Measurements from ENCODE around the gene CASK. TPM values are rescaled to one million over a fixed set of nuclear protein-coding genes. Genes with fewer than 3 reads are reported as not detected.

Gene CASK
- total and polyA plus RNA-seq, 2 of the 13 experiments (the other 11 are each of a cell fraction or from before 2014, with no cell fraction given): 14.5 to 16.0 TPM

DNA sequence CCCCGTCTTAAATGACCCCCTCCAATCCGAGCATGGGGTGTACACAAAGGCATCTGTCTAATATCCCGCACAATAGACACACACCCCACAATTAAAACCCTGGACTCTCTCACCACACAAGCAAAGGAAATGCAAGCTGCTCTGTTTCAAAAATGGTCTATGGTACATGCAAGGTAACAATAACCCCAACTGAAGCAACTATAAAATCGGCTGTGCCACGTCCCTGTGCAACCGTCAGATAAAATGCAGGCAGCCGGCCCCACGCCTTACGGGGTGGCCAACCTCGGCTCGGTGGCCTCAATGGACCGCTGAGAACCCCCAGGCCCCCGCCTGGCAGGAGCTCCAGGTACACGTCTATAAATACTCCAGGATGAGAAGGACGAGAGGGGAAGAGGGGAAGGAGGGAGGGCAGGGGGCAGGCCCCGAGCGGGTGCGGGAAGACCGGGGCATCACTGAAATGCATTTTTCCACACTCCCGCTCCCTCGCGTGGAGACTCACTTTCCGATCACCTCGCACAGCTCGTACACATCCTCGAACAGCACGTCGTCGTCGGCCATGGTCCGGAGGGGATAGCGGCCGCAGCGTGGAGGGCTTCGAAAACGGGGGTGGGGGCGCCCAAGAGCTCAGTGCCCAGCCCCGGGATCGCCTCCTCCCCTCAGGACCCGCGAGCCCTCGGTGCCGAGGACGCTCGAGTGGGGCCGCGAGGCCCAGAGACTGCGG lies 763 bp downstream of the CASK start (continued):
- no peak for TF ChIP-seq ZBTB8A (CRISPR knock-in tag; IDR thresholded peaks at IDR 0.05; ENCODE audit: borderline replicate concordance, low read depth)
- peak; percentile 11; the same call in 1 of the 2 replicates for TF ChIP-seq STAG1 (CRISPR knock-in tag; IDR thresholded peaks at IDR 0.05)
- no peak for TF ChIP-seq ZNF263 (CRISPR knock-in tag; IDR thresholded peaks at IDR 0.05)

DNA sequence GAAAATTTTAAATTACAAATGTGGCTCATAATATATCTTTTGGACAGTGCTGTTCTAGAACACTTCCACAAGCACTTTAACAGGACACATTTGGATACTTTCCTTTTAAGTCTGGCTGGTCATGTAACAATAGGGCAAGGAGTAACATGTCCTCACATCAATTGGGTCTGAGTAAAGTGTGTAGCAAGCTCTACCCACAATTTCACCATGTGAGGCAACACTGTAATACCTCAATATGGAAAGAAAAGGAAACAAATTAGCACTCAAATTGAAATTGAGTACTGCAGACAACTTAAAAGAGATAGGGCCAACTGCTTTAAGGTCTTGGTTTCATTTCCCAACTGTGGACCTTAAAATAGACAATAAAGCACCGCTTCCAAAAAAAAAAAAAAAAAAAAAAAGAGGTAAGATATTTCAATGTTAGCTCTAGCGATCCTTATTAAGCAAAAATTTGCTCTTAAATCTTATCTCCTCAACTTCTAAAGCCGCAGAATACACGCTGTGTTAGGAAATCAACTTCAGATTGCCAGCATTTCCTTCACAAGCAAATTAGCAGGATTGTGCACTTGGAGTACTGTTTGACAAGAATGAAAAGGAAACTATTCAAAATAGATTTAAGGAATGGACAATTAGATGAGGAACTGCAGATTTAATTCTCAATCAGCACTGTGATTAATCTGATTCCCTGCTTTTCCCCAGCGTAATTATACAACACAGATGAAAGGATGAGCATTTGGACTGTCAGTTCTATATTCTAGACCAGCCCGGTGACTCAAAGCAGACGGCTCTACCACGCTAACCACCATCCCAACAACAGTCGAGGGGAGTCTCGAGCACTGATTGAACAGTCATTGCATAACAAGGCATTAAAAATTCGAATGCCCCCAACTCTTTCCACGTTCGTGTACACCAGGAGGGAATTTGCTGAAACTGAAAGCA lies 1.6 kb downstream of the CASK start:
- no peaks in the 10 kb centered on the region for H3K9me3 ChIP-seq (ENCODE audit: low read length)
- ATAC-seq: 0 out of 3 replicates have a peak, but pooled peaks have one; percentile 39
- intact Hi-C loops (cut with micrococcal nuclease; ENCODE audit: unreplicated experiment) (loop anchor here (5.0 kb wide), 3 partner anchors 44 to 119 kb away; no protein-coding TSS in a partner anchor), in situ Hi-C loops (cut with HindIII; ENCODE audit: extremely low pct_ligation_motif_present, low pct_unique_long_range_greater_than_20kb) (no loop called here)
- FAIRE-seq: peak; percentile 26
- ChIA-PET POLR2A (interaction anchor here (0.7 kb wide), 1 partner anchor 26 kb away, joined by 3 read pairs; no protein-coding TSS in a partner anchor), CTCF (ENCODE audit: low intra/inter-chr PET ratio, low total read pairs) (no interaction called here)
- H3K4me3 ChIP-seq (replicated peaks in 1 of 3; ENCODE audit: insufficient read depth in 1 of 3, low read depth in 2 of 3, low read length in 3 of 3): peak overlapping the region; percentile 77 to 79 (median 78)
- H3K4me1 ChIP-seq (ENCODE audit: insufficient read depth, low read length): peaks cover 27% of the 10 kb centered on the region; the same call in 1 of the 2 replicates
- peak; percentile 19; the same call in 1 of the 2 replicates for TF ChIP-seq GFI1 (CRISPR knock-in tag; IDR thresholded peaks at IDR 0.05; ENCODE audit: borderline replicate concordance)
- TF ChIP-seq, protein P1, sequence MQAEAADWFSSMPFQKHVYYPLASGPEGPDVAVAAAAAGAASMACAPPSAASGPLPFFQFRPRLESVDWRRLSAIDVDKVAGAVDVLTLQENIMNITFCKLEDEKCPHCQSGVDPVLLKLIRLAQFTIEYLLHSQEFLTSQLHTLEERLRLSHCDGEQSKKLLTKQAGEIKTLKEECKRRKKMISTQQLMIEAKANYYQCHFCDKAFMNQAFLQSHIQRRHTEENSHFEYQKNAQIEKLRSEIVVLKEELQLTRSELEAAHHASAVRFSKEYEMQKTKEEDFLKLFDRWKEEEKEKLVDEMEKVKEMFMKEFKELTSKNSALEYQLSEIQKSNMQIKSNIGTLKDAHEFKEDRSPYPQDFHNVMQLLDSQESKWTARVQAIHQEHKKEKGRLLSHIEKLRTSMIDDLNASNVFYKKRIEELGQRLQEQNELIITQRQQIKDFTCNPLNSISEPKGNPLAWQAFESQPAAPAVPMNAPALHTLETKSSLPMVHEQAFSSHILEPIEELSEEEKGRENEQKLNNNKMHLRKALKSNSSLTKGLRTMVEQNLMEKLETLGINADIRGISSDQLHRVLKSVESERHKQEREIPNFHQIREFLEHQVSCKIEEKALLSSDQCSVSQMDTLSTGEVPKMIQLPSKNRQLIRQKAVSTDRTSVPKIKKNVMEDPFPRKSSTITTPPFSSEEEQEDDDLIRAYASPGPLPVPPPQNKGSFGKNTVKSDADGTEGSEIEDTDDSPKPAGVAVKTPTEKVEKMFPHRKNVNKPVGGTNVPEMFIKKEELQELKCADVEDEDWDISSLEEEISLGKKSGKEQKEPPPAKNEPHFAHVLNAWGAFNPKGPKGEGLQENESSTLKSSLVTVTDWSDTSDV (CRISPR knock-in tag; IDR thresholded peaks at IDR 0.05): no peak
- peak; percentile 49 for TF ChIP-seq CEBPG (CRISPR knock-in tag; IDR thresholded peaks at IDR 0.05)
- TF ChIP-seq SSRP1 (CRISPR knock-in tag; IDR thresholded peaks at IDR 0.05): no peak
- TF ChIP-seq, protein P2, sequence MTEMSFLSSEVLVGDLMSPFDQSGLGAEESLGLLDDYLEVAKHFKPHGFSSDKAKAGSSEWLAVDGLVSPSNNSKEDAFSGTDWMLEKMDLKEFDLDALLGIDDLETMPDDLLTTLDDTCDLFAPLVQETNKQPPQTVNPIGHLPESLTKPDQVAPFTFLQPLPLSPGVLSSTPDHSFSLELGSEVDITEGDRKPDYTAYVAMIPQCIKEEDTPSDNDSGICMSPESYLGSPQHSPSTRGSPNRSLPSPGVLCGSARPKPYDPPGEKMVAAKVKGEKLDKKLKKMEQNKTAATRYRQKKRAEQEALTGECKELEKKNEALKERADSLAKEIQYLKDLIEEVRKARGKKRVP (CRISPR knock-in tag; IDR thresholded peaks at IDR 0.05): peak in 1 of 2 experiments; percentile 79; a peak in 2 of 4 replicates
- TF ChIP-seq CEBPB (IDR thresholded peaks at IDR 0.05; ENCODE audit: borderline replicate concordance, low read depth, low read length): peak; percentile 84
- no peaks in the 10 kb centered on the region for H4K20me1 ChIP-seq (ENCODE audit: insufficient read depth, low read length)
- no peaks in the 10 kb centered on the region for H3K36me3 ChIP-seq (replicated peaks in 1 of 2; ENCODE audit: control insufficient read depth in 1 of 2, insufficient read depth in 2 of 2, low read length in 2 of 2)
- peaks cover 53% of the 10 kb centered on the region for H3K79me2 ChIP-seq (ENCODE audit: insufficient read depth, low read length)
- 4% methylated on average over 5 of the region's 13 CpGs for WGBS (ENCODE audit: low lambda C conversion rate)
- peak overlapping the region; percentile 49 for H3K27ac ChIP-seq (ENCODE audit: extremely low read length, insufficient read depth, low read length)
- H2AFZ ChIP-seq (ENCODE audit: low read length): no peak overlapping the region
- BruUV-seq (replicated peaks): TSS peak; percentile 46
- H3K4me2 ChIP-seq (ENCODE audit: low read depth, low read length): peak overlapping the region; percentile 69
- peak overlapping the region; percentile 76 for H3K9ac ChIP-seq (ENCODE audit: insufficient read depth, low read depth, low read length)
- peak; percentile 37 for DNase-seq (ENCODE audit: low spot score)
- H3K27me3 ChIP-seq (ENCODE audit: control insufficient read depth in 1 of 2, insufficient read depth in 2 of 2, low read length in 2 of 2): no peaks in the 10 kb centered on the region

Data from HepG2 (cell line).